Measurements from ENCODE around the gene SLC6A18.

SLC6A18 gene

GRCh38 chr5:1239505-1240251 lies 14.5 kb downstream of the SLC6A18 start:
- DNase-seq = no peak

- no peak for DNase-seq
These were observed 15.5 kb downstream of the SLC6A18 start for GRCh38 chr5:1240496-1241260.

GRCh38 chr5:1241509-1242080 lies 16.4 kb downstream of the SLC6A18 start:
- DNase-seq = no peak

GRCh38 chr5:1242733-1243486 lies 17.7 kb downstream of the SLC6A18 start:
- no peak for DNase-seq

- DNase-seq = no peak
These were observed 18.4 kb downstream of the SLC6A18 start for GRCh38 chr5:1243487-1244130.

- DNase-seq = no peak
These were observed 19.1 kb downstream of the SLC6A18 start for GRCh38 chr5:1244255-1244654.

- DNase-seq = no peak
These were observed 19.8 kb downstream of the SLC6A18 start for GRCh38 chr5:1244976-1245375.

- peak; percentile 69 for DNase-seq
These were observed 20.9 kb downstream of the SLC6A18 start for GRCh38 chr5:1245905-1246576.

- DNase-seq = peak; percentile 71
These were observed 21.7 kb downstream of the SLC6A18 start for GRCh38 chr5:1246711-1247431.

- DNase-seq = no peak
These were observed 22.6 kb downstream of the SLC6A18 start for GRCh38 chr5:1247811-1248210.

- no peak for DNase-seq
These were observed 24.4 kb downstream of the SLC6A18 start for GRCh38 chr5:1249366-1250280.

- no peak for DNase-seq
These were observed 26.7 kb downstream of the SLC6A18 start for GRCh38 chr5:1251678-1252580.

GRCh38 chr5:1252681-1253080 lies 27.5 kb downstream of the SLC6A18 start:
- no peak for DNase-seq

GRCh38 chr5:1253456-1254105 lies 28.4 kb downstream of the SLC6A18 start:
- DNase-seq = no peak

- no peak for DNase-seq
These were observed 29.0 kb downstream of the SLC6A18 start for GRCh38 chr5:1254196-1254595.

GRCh38 chr5:1255081-1255561 lies 29.9 kb downstream of the SLC6A18 start:
- no peak for DNase-seq

GRCh38 chr5:1256776-1257175 lies 31.6 kb downstream of the SLC6A18 start:
- DNase-seq = no peak

- DNase-seq = no peak
These were observed 32.2 kb downstream of the SLC6A18 start for GRCh38 chr5:1257363-1257762.

All from retina (tissue), 1 donor.